Breast epithelium (tissue), 4 donors: ENCODE measurements around the gene NUMBL. TPM values are rescaled to one million over a fixed set of nuclear protein-coding genes. Genes with fewer than 3 reads are reported as not detected.

Experiments
- DNase-seq, 2 donors: peaks; one replicate each; pipeline ENCODE4 v3.0.0-alpha.2; 2019; ENCODE audit warnings: low spot score in 2 of 2
- H3K27ac ChIP-seq, 2 donors: fragments of 200-600 bp; sonication (generic) in 1 of 2; one replicate each; pipeline ENCODE4 v1.5.1; 2016 to 2019; ENCODE audit warnings: mild to moderate bottlenecking in 1 of 2
- H3K27me3 ChIP-seq, 2 donors: fragments of 200-600 bp; sonication (generic) in 1 of 2; one replicate each; pipeline versions ENCODE4 v1.5.1 to v1.6.0; 2017 to 2019; ENCODE audit warnings: control low read depth in 1 of 2, mild to moderate bottlenecking in 1 of 2
- H3K36me3 ChIP-seq: fragments of 200-600 bp; one replicate; pipeline ENCODE4 v1.5.1; 2019
- H3K4me1 ChIP-seq, 2 donors: fragments of 200-600 bp; sonication (generic); one replicate each; pipeline ENCODE4 v1.5.1; 2016 to 2019; ENCODE audit warnings: control low read depth in 1 of 2
- H3K4me3 ChIP-seq, 3 donors: fragments of 200-600 bp; sonication (generic); 1 replicate in 2 of 3; 2 replicates in 1 of 3; pipeline ENCODE4 v1.5.1; 2016 to 2019; ENCODE audit warnings: mild to moderate bottlenecking in 3 of 3, moderate library complexity in 2 of 3
- H3K9me3 ChIP-seq, 2 donors: fragments of 200-600 bp; sonication (generic) in 1 of 2; one replicate each; pipeline ENCODE4 v1.5.1; 2016 to 2019; ENCODE audit warnings: control low read depth in 1 of 2
- POLR2A ChIP-seq: fragments of 450-650 bp; IDR thresholded peaks from one replicate; pipeline ENCODE4 v1.6.1; 2016; ENCODE audit warnings: antibody characterized with exemption, mild to moderate bottlenecking, moderate library complexity
- POLR2AphosphoS5 ChIP-seq, 3 donors: sonication (generic); formaldehyde crosslinking; IDR thresholded peaks; one replicate each; pipeline ENCODE4 v1.6.1; 2017; ENCODE audit warnings: antibody characterized with exemption in 3 of 3
- intact Hi-C: fragments of 100-400 bp; cut with DNase I; formaldehyde crosslinking; loops from one replicate; pipeline ENCODE4 v1.15.1; 2023; ENCODE audit warnings: low total_unique reads
- total RNA-seq, 3 donors: library from RNA; depleted of rRNA; stranded (reverse); fragments of >200 nt; gene quantifications; one replicate each; pipeline ENCODE4 v1.1.0, GENCODE V29; 2016
- TF ChIP-seq, protein P1 (sequence below), 3 donors: fragments of 450-650 bp; IDR thresholded peaks; one replicate each; pipeline ENCODE4 v1.5.1; 2016 to 2017; ENCODE audit warnings: antibody characterized with exemption in 3 of 3, mild to moderate bottlenecking in 3 of 3, moderate library complexity in 3 of 3

Gene NUMBL
- total RNA-seq, 3 donors from 2014 or later, result 24.6 to 34.7 (median 30.9) TPM

DNA sequence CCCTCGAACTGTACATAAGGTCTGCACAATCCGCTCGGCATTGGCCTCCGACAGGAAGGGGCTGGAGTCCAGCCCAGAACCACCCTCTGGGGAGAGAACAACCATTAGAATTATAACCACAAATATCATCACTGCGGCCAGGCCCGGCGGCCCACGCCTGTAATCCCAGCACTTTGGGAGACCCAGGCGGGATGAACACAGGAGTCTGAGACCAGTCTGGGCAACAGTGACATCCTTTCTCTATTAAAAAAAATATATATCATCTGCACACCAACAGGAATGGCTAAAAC, 14.9 kb upstream of the NUMBL start:
- H3K4me3 ChIP-seq, result no peak overlapping the region
- no peaks in the 10 kb centered on the region for H3K36me3 ChIP-seq
- no peaks in the 10 kb centered on the region for H3K4me1 ChIP-seq
- intact Hi-C loops, result no loop called here
- DNase-seq, result no peak
- H3K9me3 ChIP-seq, result no peaks in the 10 kb centered on the region
- no peaks in the 10 kb centered on the region for H3K27me3 ChIP-seq
- H3K27ac ChIP-seq, result no peak overlapping the region
- TF ChIP-seq POLR2AphosphoS5 (IDR thresholded peaks at IDR 0.05) (no peak), POLR2A (no peak)
- TF ChIP-seq, protein P1, sequence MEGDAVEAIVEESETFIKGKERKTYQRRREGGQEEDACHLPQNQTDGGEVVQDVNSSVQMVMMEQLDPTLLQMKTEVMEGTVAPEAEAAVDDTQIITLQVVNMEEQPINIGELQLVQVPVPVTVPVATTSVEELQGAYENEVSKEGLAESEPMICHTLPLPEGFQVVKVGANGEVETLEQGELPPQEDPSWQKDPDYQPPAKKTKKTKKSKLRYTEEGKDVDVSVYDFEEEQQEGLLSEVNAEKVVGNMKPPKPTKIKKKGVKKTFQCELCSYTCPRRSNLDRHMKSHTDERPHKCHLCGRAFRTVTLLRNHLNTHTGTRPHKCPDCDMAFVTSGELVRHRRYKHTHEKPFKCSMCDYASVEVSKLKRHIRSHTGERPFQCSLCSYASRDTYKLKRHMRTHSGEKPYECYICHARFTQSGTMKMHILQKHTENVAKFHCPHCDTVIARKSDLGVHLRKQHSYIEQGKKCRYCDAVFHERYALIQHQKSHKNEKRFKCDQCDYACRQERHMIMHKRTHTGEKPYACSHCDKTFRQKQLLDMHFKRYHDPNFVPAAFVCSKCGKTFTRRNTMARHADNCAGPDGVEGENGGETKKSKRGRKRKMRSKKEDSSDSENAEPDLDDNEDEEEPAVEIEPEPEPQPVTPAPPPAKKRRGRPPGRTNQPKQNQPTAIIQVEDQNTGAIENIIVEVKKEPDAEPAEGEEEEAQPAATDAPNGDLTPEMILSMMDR (IDR thresholded peaks at IDR 0.05), result no peak

DNA sequence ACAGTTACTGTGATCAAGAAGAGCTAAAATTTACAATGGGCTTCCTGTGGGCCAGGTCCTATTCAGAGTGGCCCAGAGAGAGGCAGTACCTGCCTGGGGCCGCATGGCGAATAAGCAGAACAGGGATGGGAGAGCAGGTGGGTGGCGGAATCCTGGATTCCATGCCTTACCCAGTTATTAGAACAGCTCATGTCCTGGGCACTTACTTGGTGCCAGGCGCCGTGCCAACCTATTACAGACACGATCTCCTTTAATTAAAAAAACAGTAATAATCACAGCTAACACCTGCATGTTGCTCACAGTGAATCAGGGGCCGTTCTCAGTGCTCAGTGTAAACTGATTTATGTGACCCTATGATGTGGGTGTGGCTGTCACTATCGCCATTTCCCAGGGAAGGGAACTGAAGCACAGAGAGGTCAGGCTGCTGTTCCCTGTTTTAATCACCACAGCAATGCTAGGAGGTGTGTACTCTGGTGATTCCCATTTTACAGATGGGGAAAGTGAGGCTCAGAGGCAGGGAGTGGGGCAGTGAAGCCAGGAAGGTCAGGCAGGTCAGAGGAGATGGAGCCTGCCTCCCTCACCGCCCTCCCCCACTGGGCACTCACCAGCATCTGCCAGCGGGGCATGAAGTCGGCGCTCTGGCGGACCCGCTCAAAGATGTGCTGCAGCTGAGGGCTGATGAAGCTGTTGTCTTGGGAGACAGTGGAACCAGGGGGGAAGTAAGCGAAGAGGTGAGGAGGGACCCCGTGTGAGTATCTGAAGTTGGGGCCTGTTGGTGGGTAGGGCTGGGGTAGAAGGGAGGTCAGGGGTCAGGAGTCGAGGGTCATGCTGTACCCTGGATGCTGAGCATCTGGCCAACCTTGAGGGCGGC, 14.3 kb upstream of the NUMBL start:
- H3K27ac ChIP-seq, result no peak overlapping the region
- no peak overlapping the region for H3K4me3 ChIP-seq
- H3K36me3 ChIP-seq, result no peaks in the 10 kb centered on the region
- no peaks in the 10 kb centered on the region for H3K4me1 ChIP-seq
- no peaks in the 10 kb centered on the region for H3K27me3 ChIP-seq
- TF ChIP-seq, protein P1 (IDR thresholded peaks at IDR 0.05), result no peak
- no peak for TF ChIP-seq POLR2A
- no peak for TF ChIP-seq POLR2AphosphoS5 (IDR thresholded peaks at IDR 0.05)
- no peaks in the 10 kb centered on the region for H3K9me3 ChIP-seq
- DNase-seq, result no peak
- intact Hi-C loops, result no loop called here

DNA sequence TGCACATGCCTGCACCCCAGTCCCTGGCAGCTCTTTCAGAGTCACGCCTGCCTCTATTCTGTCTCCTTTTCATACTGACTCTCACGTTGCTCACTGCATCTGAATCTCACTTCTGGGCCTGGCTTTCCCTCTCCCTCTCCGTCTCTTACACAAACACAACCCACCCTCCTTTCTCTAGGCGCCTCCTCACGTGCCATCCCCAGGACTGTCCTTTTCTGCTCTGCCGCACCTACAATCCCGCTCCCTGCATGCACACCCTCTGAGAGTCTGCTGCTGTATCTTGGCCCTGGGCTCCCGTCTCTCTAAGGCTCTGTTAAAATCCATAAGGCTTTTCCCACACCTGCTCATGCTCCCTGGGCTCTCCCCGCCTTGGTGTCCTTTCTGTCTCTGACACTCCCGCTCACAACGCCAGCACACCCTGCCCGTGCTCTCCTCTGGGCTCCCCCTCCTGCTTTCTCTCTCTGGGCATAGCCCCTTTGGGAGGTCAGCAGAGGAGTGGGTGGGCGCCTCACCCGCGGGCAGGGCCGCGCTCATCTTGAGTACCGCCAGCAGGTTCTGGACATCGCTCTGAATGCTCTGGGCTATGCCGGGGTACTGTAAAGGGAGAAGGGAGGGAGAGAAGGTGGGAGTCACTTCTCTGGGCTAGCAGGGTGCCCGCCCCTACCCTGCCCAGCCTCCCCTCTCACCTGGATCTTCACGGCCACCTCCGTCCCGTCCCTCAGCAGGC, 12.7 kb upstream of the NUMBL start:
- TF ChIP-seq POLR2AphosphoS5 (IDR thresholded peaks at IDR 0.05), result no peak
- TF ChIP-seq, protein P1 (IDR thresholded peaks at IDR 0.05), result no peak
- TF ChIP-seq POLR2A, result no peak
- Histone ChIP-seq H3K4me3 (no peak overlapping the region), H3K27ac (no peak overlapping the region), H3K36me3 (no peaks in the 10 kb centered on the region), H3K4me1 (no peaks in the 10 kb centered on the region), H3K27me3 (no peaks in the 10 kb centered on the region), H3K9me3 (no peaks in the 10 kb centered on the region)
- intact Hi-C loops, result no loop called here
- DNase-seq, result no peak

DNA sequence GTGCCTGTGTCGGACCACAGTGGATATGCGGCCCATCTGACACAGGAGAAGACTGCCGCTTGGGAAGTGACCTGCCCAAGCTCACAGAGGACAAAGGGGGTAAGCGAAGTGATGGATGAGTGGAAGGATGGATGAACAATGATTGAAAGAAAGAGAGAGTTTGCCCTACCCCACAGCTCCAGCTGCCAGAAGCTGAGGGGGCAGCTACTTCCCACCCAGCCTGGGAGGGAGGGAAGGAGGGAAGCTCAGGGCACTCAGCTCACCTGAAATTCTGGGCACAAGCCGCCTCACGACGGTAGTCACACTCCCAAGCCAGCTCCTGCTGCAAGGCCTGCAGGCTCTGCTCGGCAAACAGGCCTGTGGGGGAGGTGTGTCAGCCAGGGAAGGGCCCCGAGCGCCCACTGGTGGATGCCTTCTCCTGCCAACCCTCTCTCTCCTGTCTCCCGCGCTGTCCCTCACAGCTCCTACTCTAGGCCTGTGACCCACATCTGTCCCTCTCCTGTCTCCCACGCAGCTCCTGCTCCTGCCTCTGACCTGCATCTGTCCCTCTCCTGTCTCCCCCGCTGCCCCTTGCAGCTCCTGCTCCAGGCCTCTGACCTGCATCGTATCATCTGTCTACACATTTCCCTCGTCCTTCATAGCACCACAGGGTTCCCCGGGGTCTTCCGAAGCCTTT, 12.0 kb upstream of the NUMBL start:
- intact Hi-C loops, result no loop called here
- Histone ChIP-seq H3K27me3 (no peaks in the 10 kb centered on the region), H3K9me3 (no peaks in the 10 kb centered on the region), H3K4me1 (no peaks in the 10 kb centered on the region), H3K27ac (no peak overlapping the region), H3K36me3 (no peaks in the 10 kb centered on the region), H3K4me3 (no peak overlapping the region)
- DNase-seq, result no peak
- TF ChIP-seq POLR2A (no peak), POLR2AphosphoS5 (IDR thresholded peaks at IDR 0.05) (no peak)
- TF ChIP-seq, protein P1 (IDR thresholded peaks at IDR 0.05), result peak in 2 of 3 donors; percentile 15 to 26

DNA sequence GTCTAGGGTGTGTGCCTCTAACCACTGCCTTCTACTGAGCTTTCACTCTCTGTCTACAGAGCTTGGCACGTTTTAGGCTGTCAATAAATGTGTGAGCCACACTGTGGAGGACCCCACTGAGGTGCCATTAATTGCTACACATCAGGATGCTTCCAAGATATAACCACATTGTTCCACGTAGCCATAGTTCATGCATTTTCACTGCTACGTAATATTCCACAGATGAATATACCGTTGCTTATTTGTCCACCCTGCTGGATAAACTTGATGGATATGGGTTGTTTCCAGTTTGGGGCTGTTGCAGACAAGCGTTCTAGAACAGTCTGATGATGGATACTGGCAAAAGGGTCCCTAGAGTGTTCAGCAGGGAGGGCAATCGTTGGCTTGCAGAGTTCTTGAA, 11.3 kb upstream of the NUMBL start:
- intact Hi-C loops, result no loop called here
- H3K27ac ChIP-seq, result no peak overlapping the region
- H3K36me3 ChIP-seq, result no peaks in the 10 kb centered on the region
- DNase-seq, result no peak
- no peaks in the 10 kb centered on the region for H3K9me3 ChIP-seq
- no peaks in the 10 kb centered on the region for H3K4me1 ChIP-seq
- TF ChIP-seq POLR2A (no peak), POLR2AphosphoS5 (IDR thresholded peaks at IDR 0.05) (no peak)
- TF ChIP-seq, protein P1 (IDR thresholded peaks at IDR 0.05), result no peak
- no peak overlapping the region for H3K4me3 ChIP-seq
- no peaks in the 10 kb centered on the region for H3K27me3 ChIP-seq
